HG03103 (cell line): Measurements from ENCODE around the gene CDS2.

Source experiments
- ATAC-seq: cut with Tn5 transposase; IDR thresholded peaks from one replicate; pipeline ENCODE4 v1.9.1; 2021; ENCODE audit warnings: low read depth; ENCODE audit not compliant: unreplicated experiment

CDS2 gene

DNA sequence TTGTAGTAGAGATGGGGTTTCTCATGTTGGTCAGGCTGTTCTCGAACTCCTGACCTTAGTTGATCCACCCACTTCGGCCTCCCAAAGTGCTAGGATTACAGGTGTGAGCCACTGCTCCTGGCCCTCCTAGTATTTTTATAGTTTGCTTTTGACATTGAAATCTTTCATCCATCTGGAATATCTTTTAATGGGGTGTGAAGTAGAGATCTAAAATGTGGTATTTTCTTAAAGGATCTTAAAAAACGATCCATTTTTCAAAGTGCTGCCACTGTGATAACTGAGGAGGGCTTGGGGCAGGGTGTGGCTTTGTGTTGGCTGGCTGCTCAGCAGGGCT, 23.1 kb downstream of the CDS2 start:
- no peak for ATAC-seq

DNA sequence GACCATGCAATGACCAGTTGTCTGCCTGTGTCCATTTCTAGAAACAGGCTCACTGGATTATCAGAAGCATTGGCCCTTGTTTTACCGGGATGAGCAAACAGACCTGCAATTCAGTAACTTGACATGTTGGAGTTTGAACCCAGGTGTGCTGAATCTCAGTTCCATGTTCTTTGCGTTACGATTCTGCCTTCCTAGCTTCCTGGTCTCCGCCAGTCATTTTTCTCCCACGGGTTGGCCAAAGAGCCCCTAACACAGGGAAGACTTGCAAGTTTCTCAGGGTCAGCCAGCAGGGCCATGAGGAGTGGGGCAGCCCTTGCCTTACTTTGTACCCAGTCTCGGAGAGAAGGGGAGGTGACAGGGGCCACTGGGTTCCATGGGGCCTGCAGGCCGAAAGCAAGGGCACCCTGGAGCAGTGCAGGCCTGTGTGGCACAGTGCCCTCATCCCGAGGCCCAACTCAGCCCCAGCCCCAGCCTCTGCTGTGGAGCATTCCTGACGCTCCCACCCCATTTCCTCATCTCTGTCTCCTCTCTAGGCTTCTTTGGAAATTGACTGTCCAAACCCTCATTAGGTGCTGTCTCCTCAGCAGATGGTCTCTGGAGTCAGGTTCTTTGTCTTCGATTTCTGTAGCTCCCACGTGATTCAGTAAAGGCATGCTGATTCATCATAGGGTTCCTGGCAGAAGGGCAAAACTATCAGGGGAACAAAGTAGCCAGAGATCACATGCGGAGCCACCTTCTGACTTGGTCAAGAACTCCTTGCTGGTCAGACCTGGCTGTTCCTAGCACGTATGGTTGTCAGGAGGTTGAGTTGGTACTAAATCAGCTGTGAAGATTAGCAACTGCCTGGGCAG, 23.6 kb downstream of the CDS2 start:
- no peak for ATAC-seq

- no peak for ATAC-seq
These were observed 26.3 kb downstream of the CDS2 start for GRCh38 chr20:5153152-5153467.

DNA sequence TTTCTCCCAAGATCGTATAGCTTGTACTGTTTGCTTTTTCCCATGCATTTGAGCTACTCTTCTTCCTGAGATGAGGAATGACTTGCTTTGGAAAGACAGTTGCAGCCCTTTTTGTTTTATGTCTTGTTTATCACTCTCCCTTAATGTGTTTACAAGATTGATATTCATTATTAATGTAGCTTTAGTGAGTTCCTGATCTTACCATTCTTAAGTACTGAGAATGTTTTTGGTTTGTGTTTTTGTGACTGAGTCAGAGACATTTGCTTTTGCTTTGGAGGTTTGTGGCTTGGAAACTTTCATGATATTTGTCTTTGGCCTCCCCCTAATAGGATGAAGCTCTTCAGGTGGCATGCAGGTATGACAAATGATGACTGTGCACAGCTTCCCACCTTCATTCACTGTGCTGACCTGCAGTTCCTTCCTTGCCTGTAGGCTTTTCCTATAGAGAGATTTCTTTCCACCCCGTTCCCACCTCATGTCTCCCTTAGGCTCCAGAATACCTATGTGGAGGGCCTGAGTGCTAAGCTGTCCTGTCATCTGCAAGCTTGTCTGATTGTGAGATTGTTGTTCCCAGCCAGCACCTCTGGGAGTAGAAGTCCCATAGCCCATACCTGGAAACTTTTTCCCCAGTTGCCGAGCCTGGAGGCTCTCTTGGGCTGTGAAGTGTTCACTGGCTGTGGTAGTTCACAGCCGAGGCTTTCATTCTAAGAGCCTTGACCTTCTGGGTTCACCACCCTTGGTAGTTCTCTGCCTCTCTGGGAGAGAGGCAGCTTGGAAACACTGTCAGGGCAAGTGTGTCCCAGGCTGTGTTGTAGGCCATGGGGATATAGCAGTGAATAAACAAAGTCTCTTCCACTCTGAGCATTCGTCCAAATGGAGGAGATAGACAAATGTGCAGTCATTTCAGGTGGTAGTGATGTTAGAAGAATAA, 27.1 kb downstream of the CDS2 start:
- no peak for ATAC-seq

DNA sequence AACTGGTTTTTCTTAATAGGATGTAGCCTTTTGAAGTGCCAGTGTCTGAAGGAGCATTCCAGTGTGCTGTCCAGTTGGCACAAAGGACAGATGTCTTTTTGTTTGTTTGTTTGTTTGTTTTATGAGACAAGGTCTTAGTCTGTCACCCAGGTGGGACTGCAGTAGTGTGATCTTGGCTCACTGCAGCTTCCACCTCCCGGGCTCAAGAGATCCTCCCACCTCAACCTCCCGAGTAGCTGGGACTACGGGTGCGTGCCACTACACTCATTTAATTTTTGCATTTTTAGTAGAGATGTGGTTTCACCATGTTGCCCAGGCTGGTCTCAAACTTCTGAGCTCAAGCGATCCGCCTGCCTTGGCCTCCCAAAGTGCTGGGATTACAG, 27.7 kb downstream of the CDS2 start:
- ATAC-seq = no peak

DNA sequence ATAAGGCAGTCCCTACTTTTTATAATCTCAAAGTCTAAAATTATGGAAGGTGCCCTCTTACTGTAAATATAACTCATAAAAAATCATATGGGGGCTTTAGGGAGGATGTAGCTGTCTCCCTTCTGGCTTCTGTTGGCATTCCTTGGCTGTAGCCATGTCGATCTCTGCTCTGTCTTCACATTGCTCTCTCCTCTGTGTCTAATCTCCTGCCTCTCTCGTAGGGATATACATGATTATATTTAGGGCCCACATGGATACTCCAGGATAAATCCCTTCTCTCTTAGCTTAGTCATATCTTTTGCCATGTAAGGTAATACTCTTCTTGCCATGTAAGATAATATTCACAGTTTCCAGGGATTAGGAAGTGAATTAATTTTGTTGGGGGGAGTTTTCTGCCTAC, 28.6 kb downstream of the CDS2 start:
- no peak for ATAC-seq

DNA sequence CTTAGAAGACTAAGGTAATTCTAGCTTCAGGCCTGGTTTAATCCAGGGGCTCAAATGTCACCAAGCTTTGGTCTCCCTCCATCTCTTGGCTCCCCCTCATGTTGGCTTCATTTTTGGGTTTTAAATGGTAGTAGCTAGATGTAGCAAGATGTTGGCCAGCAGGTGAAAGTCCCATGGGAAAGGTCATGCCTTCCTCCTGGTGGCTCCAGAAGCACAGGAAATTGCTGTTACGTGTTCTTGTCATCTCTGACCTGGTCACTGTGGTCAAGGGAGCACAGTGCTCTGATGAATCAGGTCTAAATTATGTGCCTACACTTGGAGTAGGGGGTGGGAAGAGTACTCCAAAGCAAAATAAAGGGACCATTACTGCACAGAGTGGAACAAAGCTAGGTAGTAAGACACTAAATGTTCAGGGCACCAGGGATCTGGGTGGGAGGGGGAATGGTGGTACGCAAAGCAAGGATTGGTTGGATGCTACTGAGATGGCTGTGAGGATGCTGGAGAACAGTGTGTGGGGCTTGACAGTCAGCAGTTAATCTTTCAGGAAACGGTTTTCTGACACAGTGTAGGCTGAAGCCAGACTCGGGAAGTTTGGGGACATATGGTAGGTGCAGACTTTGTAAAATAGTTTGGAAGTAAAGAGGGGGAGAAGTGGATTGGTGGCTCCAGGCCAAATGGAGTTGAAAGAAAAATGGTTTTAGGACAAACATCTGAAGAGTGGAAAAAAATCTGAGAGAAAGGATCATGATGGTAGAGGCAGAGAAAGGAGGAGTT, 30.1 kb downstream of the CDS2 start:
- no peak for ATAC-seq

DNA sequence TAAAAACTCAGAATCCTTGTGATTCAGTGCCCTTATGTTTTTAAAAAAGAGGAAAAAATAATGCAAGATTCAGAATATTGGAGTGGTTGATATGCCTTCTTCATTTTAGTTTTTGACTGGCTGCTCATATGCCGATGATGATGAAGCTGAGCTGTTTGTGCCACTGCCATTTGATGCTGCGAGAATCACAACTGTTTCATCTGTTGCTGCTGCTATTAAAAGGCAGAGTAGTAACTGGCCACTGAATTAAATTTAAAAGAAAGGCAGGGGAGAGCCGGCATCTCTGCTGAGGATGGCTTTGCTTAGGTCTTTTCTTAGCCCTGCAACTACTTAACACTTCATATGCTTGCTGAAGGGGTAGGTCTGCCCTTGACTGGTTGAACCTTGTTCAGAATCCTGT, 33.1 kb downstream of the CDS2 start:
- no peak for ATAC-seq

DNA sequence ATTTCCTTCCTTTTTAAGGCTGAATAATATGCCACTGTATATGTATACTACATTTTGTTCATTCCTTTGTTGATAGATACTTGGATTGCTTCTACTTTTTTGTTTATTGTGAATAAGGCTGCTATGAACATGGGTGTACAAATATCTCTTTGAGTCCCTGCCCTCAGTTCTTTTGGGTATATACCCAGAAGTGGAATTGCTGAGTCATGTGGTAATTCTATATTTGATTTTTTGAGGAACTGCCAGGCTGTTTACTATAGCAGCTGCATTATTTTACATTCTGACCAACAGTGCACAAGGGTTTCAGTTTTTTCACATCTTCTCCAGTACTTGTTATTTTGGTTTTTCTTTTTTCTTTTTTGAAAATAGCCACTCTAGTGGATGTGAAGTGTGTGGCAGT, 34.1 kb downstream of the CDS2 start:
- ATAC-seq = no peak

- no peak for ATAC-seq
These were observed 34.8 kb downstream of the CDS2 start for GRCh38 chr20:5161536-5162164.

- ATAC-seq = no peak
These were observed 38.1 kb downstream of the CDS2 start for GRCh38 chr20:5164645-5165625.

DNA sequence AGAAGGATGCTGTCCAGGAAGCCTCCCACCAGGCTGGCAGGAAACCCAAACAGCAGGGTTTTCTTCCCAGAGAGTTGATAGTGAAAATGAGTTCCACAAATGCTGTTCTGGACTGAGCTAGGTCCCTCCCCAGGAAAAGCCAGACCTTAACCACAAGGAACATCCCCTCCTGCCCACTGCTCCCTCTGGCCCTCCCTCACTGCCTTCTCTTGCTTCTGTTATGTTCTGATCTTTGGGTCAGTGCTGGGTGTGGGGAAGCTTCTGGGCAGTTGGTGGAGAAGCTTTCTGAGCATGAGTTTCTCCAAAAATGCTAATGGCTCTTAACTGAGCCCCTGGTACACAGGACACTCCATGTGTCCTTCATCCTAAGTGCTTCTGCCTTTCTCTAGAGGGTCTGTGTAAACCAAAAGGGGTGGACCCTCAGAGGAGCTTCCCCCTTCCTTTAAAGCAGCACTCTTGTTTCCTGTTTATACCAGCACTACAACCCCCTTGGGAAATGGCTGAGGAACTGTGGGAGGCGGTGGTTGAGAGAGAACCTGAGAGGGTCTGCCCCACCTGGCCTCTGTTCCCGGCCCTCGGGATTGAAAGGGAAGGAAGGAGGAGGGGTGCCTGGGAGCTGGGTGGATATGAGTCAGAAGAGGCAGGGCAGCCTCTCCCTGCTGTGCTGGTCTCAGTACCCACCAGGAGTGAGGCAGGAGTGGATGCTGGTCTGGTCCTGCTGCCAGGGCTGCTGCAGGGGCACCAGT, 42.0 kb downstream of the CDS2 start:
- ATAC-seq = no peak

- ATAC-seq = no peak
These were observed 43.5 kb downstream of the CDS2 start for GRCh38 chr20:5170341-5170740.

DNA sequence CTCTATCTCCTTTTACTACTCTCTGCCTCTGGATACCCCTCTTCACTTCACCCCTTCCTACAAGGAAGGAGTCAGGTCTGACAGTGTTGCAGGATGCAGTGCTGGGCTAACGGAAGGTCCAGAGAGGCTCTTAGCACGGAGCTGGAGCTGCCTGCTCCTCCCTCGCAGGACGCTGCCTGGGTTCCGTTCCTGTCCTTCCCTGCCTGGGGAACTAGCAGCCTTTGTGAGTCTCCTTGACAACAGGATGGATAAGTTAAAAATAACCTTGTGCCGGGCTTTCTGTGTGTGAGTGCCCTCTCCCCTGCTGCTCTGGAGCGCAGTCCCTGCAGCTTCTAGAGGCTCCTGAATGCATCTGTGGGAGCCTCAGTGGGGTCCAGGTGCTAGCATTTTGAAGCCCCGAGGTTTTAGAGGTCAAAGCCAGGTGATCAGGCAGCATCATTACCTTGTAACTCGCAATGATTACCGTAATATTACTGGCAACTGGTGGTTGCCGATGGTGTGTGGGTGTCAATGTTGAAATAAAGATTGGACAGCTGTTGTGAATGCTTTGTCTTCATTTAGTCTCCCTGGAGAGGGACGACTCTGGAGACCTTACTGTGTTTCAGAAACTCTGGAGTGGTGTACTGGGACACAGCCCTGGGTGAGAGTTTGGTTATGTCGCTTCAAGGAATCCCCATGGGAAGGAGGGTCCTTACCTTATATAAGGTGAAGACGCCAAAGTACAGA, 44.4 kb downstream of the CDS2 start:
- no peak for ATAC-seq

DNA sequence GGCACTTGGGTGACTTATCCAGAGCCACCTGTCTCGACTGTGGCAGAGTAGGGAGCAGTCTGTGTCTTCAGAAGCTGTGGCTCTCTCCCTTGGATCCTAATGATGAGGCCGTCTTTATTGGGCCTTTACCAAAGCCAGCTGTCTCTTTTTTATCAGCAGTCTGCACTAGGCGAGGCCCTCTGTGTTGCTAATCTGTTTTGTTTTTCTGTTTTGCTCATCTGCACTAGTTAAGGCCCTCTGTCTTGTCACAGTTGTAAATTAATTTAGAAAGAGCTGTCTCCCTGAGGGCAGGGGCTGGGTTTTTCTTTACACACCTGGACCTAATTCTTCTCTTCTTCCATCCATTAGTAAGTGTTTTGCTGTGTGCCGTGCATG, 45.0 kb downstream of the CDS2 start:
- no peak for ATAC-seq

GRCh38 chr20:5172167-5172601, 45.4 kb downstream of the CDS2 start:
- ATAC-seq = no peak

DNA sequence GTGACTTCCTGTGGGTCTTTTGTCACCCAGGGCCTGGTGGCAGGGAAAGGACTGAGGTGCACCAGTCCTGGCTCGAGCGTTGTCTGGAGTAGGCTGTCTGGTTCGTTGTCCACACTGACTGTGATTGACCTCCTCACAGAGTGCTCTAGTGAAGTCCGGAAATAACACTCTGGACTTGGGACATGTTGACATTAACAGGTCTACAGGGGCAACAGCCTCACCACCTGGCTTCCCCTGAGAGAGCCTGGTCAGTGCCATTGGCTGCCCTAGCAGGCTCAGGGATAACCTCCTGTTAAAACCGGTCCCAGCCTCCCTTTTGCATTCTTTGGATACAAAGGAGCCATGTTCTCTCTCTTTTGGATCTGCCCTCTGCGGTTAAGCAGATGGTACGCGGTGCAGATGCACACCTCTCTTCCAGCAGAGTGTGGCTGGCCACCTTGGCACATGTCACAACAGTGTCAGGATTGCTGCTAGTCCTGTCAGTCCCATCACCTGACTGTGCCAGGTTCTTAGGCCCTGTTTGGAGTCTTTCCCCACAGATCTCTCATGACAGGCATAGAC, 46.2 kb downstream of the CDS2 start:
- ATAC-seq = no peak

DNA sequence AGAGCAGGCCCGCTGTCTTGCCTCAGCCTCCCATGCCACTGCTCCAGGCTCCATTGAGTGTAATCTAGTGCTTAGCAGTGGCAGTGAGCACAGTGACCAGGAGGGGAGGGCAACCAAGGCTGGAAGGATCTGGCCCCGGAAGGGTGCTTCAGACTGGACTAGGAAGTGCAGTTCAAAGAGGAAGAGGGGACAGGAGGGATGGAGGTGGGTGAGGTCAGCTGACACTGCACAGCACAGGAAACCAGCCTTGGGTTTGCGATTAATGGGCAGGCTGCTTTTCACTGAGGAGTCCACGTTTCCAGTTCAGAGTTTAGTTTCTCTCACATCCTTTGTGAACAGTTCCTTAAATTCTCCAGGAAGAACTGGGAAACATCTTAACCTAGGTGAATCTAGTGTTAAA, 46.9 kb downstream of the CDS2 start:
- ATAC-seq = no peak
